COLO668 (cell line): ENCODE measurements around the gene GOLIM4.
"Not testable (repeated sequence)": the region's sequence is repeated elsewhere in the genome, so short reads cannot be mapped to it uniquely, and the experiment has no call there.

Experiments
- DNase-seq: peaks from one replicate; lab custom pipeline; 2025; ENCODE audit not compliant: unreplicated experiment; lab: John Stamatoyannopoulos, UW

The GOLIM4 gene

GRCh38 chr3:168095611-168096209, at the start of gene GOLIM4:
Gene GOLIM4, minus strand, starts transcription at chr3:168095924. Its CDS starts 639 bp downstream, at chr3:168095285.
- DNase-seq: peak; percentile 89

- no peak for DNase-seq
Observed at GRCh38 chr3:168141405-168141998, 45.8 kb upstream of the GOLIM4 start.

- no peak for DNase-seq
Observed at GRCh38 chr3:168139947-168140346, 44.2 kb upstream of the GOLIM4 start.

- DNase-seq: no peak
Observed at GRCh38 chr3:168138421-168138820, 42.7 kb upstream of the GOLIM4 start.

GRCh38 chr3:168134931-168135330, 39.2 kb upstream of the GOLIM4 start:
- DNase-seq: no peak

GRCh38 chr3:168130250-168130649, 34.5 kb upstream of the GOLIM4 start:
- DNase-seq: not testable (repeated sequence)

- DNase-seq: not testable (repeated sequence)
Observed at GRCh38 chr3:168128463-168128862, 32.7 kb upstream of the GOLIM4 start.

- DNase-seq: no peak
Observed at GRCh38 chr3:168127466-168127865, 31.7 kb upstream of the GOLIM4 start.

GRCh38 chr3:168124791-168125190, 29.1 kb upstream of the GOLIM4 start:
- DNase-seq: no peak

GRCh38 chr3:168124291-168124690, 28.6 kb upstream of the GOLIM4 start:
- DNase-seq: no peak

GRCh38 chr3:168123201-168124176, 27.8 kb upstream of the GOLIM4 start:
- no peak for DNase-seq

- DNase-seq: no peak
Observed at GRCh38 chr3:168121184-168122017, 25.7 kb upstream of the GOLIM4 start.

- no peak for DNase-seq
Observed at GRCh38 chr3:168117853-168118313, 22.2 kb upstream of the GOLIM4 start.

GRCh38 chr3:168117059-168117458, 21.3 kb upstream of the GOLIM4 start:
- no peak for DNase-seq

- no peak for DNase-seq
Observed at GRCh38 chr3:168116279-168116678, 20.6 kb upstream of the GOLIM4 start.

GRCh38 chr3:168113848-168114247, 18.1 kb upstream of the GOLIM4 start:
- DNase-seq: no peak

GRCh38 chr3:168112894-168113293, 17.2 kb upstream of the GOLIM4 start:
- no peak for DNase-seq

GRCh38 chr3:168104361-168104760, 8.6 kb upstream of the GOLIM4 start:
- DNase-seq: no peak

GRCh38 chr3:168102735-168103410, 7.1 kb upstream of the GOLIM4 start:
- DNase-seq: no peak

- no peak for DNase-seq
Observed at GRCh38 chr3:168100777-168101492, 5.2 kb upstream of the GOLIM4 start.
